Ureter (tissue), 1 donor: ENCODE results near the gene PROZ. TPM values are rescaled to one million over a fixed set of nuclear protein-coding genes. Genes with fewer than 3 reads are reported as not detected.

Experiments used
- DNase-seq: peaks from one replicate; pipeline ENCODE4 v3.0.0-alpha.2; 2020; ENCODE audit warnings: low spot score
- total RNA-seq: library from RNA; stranded (reverse); gene quantifications from one replicate; pipeline ENCODE4 v1.2.4, GENCODE V29; 2023
- donor health status: DM: yes; HTN: yes; CAD: no.

The PROZ gene
- total RNA-seq, 1 donor from 2014 or later: not detected

GRCh38 chr13:113141601-113141970 is 16.9 kb upstream of the PROZ start:
- DNase-seq: no peak

GRCh38 chr13:113142876-113143275 is 15.6 kb upstream of the PROZ start:
- DNase-seq: no peak

- no peak for DNase-seq
These were observed 14.8 kb upstream of the PROZ start for GRCh38 chr13:113143466-113144254.

- DNase-seq: no peak
These were observed 14.2 kb upstream of the PROZ start for GRCh38 chr13:113144255-113144629.

GRCh38 chr13:113145496-113145895 is 13.0 kb upstream of the PROZ start:
- DNase-seq: no peak

- DNase-seq: no peak
These were observed 12.4 kb upstream of the PROZ start for GRCh38 chr13:113145911-113146598.

- DNase-seq: no peak
These were observed 11.7 kb upstream of the PROZ start for GRCh38 chr13:113146750-113147149.

- DNase-seq: no peak
These were observed 11.2 kb upstream of the PROZ start for GRCh38 chr13:113147206-113147605.

GRCh38 chr13:113148407-113148806 is 10.0 kb upstream of the PROZ start:
- DNase-seq: no peak

GRCh38 chr13:113148940-113149503 is 9.4 kb upstream of the PROZ start:
- no peak for DNase-seq

GRCh38 chr13:113149711-113150549 is 8.5 kb upstream of the PROZ start:
- no peak for DNase-seq

GRCh38 chr13:113150550-113151365 is 7.7 kb upstream of the PROZ start:
- DNase-seq: no peak

- DNase-seq: no peak
These were observed 6.4 kb upstream of the PROZ start for GRCh38 chr13:113151745-113152690.

GRCh38 chr13:113152691-113152983 is 5.8 kb upstream of the PROZ start:
- no peak for DNase-seq

GRCh38 chr13:113152984-113153809 is 5.3 kb upstream of the PROZ start:
- DNase-seq: no peak

- DNase-seq: peak; percentile 84
These were observed 4.4 kb upstream of the PROZ start for GRCh38 chr13:113153810-113154748.

- DNase-seq: no peak
These were observed 3.2 kb upstream of the PROZ start for GRCh38 chr13:113155201-113155600.

GRCh38 chr13:113155982-113156655 is 2.3 kb upstream of the PROZ start:
- no peak for DNase-seq
